GM18870 (cell line): ENCODE data around the gene PIM2.
A peak's percentile ranks its signal among the peaks of the same experiment; 100 is the strongest.

ENCODE experiments used
- ATAC-seq: cut with Tn5 transposase; IDR thresholded peaks from one replicate; pipeline ENCODE4 v1.9.1; 2021; ENCODE audit warnings: moderate library complexity; ENCODE audit not compliant: unreplicated experiment

Gene PIM2

DNA sequence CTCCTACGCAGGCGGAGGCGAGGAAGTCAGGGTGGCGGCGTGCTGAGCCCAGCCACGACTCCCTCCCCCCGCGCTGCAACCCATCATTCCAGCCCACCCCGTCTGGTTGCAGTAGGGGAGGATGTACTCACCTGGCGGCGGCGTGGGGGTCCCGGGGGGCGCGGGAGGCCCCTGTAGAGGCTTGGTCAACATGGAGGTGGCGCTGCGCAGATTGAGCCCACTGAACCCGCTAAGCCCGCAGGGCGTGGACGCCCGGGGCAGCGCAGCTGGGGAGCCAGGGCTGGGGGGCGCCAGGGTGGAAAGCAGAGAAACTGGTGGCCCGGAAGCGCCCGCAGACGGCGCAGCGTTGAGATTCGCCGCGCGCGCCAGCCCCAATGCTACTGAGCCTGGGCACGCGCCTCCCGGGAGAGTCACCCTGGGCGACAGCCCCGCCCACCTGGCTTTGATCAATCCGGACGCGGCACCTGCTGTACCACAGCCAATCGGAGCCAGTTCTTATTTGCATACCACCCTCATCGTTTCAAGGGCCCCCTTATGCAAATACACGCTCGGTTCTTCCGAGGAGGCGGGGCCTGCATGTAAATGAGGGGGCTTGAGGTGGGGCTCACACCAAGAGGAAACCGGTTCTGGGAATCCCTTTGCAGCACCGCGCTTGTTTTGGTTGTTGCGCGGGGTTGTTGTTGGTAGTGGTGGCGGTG, at the start of gene PIM2:
PIM2 (minus strand) TSS at position 382 of the 698 bp plus-strand sequence; CDS start at position 192, 190 bp downstream.
- peak; percentile 63 for ATAC-seq

DNA sequence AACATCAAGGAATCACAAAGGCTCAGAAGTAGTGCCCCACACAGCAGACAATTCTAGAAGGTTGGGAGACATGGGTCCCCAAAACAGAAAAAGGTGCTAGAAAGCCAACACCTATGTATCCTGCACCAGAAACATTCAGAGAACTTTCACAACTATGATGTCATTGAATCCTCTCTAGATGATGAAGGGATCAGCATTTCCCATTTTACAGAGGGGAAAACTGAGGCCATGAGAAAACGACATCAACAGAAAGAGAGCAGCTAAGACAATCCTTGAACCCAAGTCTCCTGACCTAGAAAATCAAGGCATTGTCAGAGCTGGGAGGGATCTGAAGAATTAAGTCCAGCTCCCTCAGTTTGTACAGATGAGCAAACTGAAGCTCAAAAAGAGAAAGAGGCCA, 49.6 kb upstream of the PIM2 start:
- ATAC-seq, result no peak

DNA sequence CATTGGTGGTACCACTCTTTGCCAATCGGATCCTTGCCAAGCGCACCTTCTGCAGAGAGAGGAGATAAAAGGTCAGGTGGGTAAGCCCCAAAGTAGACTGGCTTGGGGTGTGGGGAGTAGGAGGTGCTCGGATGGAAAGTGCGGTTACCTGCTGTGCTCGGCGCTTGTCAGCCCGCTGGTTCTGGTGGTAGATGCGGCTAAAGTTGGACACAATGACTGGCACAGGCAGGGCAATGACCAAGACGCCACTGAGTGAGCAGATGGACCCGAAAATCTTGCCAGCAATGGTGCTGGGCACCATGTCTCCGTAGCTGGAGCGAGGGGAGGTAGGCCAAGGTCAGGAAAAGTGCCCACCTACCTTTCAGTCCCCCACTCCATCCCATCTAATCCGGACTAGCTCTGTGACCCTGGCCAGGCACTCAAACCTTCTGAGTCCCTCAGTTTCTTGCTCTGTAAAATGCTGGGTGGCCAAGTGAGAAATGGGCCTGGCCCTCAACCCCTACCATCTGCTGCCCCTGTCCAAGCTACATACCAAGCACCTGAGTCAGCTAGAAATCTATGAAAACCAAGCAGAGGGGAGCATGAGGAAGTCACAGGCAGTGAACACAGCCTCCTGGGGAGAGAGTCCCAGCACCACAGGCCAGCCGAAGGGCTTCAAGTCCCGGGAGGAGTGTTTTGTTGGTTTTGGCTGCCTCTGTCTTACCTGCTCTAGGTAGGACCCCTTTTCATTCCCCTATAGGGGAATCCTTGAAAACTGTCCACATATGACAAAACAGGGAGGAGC, 48.2 kb upstream of the PIM2 start:
- no peak for ATAC-seq

DNA sequence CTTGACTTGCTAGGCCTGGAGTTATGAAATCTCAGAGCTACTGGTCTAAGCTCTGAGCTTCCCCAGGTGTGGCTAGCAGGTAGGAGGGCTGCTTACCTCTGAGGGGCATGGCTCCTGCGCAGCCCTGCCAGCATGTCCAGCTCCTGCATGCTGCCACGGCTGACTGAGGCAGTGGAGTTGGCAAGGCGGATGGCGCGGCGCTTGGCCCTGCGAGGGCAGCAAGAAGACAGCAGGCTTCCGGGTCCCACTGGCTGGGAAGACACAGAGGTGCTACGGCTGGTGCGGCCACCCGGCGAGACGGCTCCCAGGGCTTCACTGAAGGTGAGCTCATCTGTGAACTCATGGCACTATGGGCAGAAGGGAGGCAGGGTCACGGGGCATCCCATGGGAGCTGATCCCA, 47.1 kb upstream of the PIM2 start:
- ATAC-seq, result no peak

DNA sequence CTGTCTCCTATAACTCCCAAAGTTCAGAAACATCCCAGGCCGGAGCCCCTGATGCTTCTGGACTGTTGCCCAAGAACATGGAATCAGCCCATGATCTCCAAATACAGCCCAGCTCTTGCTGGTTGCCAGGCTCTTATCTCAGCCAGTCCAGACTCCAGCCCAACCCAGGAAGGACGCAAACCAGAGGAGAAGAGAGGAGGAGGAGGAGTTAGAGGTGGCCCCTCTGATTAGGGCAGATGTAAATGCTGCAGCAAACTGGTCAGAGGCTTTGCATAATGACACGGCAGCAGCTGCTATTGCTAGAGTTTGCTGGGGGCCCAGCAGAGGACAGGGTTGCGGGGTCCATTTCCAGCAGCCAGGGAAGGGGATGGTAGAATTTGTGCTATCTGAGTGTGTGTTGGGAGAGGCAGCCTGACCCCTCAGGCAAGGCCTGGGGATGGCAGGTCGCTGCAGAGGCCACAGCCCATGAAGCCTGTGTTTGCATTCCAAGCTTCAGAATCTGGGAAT, 42.8 kb upstream of the PIM2 start:
- ATAC-seq, result no peak

DNA sequence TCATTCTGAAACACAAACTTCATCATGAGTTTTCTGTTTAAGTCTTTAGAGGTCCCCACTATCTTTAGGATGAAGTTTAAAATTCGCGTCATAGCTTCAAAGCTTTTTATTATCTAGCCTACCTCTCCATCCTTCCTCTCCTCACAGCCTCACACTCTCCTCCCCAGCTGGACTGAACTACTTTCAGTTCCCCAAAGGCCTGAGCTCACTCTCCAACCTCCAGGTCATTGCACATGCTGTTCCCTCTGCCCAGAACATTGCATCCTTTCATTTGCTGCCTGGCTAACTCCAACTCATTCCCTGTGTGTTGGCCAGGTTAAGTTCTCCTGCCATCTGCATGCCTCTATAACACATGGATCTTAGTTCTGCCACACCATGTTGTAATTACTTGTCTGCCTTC, 41.5 kb upstream of the PIM2 start:
- ATAC-seq, result no peak

DNA sequence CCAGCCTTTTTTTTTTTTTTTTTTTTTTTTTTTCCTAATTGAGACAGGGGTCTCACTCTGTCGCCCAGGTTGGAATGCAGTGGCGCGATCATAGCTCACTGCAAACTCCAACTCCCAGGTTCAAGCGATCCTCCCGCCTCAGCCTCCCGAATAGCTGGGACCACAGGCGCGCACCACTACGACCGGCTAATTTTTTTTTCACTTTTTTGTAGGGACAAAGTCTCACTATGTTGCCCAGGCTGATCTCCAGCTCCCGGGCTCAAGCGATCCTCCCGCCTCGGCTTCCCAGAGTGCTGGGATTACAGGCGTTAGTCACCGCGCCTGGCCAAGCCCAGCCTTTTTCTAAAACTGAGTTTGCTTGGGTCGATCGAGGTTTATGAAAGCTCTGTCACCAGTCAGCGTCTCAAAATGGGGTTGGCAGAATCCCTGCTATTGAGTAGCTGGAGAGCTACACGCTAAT, 39.8 kb upstream of the PIM2 start:
- no peak for ATAC-seq

DNA sequence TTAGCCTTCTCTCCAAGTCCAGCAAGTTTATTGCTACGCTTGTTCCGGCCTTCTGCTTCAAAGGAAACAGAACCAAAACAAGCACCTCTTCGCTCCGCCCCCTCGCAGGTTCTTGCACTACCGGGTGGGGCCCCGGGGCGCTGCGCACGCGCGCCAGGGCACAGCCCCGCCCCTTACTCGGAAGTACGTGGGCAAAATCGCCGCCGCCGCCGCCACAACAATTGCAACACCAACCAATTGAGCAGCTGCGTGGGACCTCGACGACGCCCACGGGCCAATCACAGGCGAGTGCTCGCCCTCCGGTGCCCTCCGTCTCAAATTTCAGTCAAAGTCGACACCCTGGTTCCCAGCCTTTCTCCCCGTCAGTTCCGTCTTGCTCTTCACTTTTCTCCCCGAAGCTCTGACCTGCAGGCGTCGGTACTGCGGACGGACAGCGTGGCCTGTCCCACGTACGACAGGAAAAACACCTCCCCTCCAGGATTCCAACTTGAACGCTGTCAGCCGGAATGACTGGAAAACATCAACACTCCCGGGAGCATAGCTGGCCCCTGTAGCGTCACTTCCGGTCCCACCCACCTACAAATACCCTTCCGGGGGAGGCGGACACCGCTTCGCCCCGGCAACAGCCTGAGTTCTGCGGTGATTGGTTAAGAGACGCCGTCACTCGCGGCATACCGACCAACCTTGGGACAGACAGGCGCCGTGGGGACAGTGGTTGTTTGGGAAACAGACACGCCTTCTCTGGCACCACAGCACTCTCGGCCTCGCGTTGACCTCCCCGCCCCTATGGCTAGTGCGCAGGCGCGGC, 39.2 kb upstream of the PIM2 start:
- peak; percentile 88 for ATAC-seq

DNA sequence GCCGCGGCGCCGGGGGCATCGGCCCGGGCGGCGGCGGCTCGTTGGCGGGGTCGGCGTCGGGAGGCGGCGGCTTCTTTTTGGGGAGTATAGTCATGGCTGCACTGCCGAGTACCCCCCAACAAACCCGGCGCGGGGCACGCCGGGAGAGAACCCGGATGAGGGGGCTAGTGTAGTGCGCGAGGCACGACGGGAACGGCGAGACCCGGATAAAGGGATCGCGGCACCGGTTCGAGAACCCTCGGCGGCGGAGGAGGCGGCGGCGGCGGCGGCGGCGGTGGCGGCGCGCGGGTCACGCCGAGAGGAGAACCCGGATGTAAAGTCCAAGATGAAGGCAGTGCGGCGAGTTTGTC, 38.6 kb upstream of the PIM2 start, which contains the start of gene OTUD5:
OTUD5 (minus strand) TSS at position 131 of the 350 bp plus-strand sequence; CDS start at position 94, 37 bp downstream.
- no peak for ATAC-seq

DNA sequence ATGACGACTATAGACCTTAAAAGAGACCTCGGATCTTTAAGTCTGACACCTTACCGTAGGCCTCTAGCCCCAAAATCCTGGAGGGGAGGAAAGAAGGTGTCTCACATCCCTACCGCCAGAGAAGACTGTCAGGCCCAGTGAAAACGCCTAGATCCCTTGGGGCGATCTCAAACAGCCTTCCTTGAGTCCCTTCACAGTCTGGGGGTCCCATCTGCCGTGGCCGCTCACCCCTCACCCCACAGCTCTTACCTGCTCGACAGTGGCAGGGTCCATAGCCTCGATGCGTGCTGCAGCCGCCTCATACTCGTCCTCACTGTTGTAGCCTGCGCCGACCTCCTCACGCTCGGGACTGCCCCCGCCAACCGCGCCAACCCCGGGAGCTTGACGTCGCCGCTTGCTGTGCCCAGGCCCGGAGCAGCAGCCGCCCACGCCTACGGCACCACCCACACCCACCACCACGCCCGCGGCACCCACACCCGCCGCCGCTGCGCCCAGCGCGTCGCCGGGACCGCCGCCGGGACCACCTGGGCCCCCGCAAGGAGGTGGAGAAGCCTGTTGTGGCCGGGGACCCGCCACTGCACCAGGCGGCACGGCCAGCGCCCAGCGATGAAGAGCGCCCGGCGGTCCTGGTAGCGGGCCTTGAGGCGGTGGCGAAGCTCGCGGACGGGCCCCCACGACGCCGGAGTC, 38.0 kb upstream of the PIM2 start:
- ATAC-seq, result no peak

DNA sequence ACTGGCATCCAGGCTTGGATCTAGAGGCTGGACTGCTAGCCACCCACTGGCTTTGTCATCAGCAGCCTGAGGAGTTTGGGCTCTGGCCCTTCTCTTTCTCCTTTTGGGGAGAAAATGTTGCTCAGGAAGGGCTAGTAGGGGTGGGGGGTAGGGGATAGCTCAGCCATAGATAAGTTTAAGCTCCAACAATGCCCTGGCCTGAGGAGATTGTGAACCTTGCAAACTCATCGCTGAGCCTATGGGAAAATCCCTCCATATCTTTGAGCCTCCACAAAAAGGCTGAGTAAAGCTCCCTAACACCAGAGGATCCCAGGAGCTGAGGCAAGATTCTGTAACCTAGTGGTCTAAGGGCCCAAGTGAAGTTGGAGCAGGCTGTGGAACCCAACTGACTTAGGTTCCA, 29.8 kb upstream of the PIM2 start:
- no peak for ATAC-seq

DNA sequence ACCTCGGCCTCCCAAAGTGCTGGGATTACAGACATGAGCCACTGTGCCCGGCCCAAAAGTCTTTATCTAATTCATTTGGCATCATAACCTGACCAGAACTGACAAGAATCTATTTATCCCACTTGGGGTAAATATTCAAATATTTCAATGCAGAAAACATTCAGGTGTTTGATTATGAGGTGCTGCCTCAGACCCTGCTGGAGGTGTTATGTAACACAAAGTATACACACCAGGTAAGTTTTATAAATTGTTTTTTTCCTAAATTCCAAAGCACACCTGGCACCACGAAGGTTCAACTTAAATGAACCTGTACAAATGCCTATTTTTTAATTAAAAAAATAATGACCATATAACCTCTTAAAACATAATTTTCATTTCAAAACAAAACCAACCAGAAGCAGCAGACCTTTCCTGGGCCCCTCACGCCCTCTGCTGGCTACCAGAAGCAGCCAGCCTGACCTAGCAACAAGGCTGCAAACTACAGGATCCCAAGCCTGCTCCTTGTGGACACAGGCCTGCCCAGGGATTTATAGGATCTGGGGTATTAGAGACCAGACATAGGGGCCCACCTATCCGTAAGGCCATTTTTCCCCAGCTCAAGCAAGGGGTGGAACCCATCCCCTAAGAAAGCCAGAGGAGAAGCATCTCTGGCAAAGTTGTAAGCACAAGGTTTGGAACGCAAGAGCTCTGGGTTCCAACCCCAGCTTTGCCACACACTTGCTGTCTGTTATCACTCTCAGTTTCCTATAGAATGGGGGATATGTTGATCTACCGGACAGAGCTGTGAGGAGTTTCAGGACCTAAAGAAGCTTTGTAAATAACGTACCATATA, 26.9 kb upstream of the PIM2 start:
- ATAC-seq, result no peak

DNA sequence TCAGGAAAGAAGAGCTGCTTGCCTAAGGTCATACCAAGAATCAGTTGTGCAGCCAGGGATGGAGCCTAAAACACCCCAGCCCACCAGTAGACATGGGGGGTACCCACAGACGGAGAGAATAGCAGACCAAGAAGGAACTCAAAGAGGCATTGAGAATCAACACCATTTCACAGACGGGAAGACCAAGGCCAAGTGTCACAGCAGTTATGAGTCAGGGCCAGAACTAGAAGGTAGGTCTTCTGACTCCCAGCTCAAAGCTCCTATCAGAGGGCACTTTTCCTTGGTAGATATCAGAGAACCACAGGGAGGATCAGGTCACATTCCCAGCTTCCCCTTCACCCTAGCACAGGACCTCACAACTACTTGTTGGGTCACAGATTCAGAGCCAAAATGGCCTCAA, 24.1 kb upstream of the PIM2 start:
- ATAC-seq, result no peak

DNA sequence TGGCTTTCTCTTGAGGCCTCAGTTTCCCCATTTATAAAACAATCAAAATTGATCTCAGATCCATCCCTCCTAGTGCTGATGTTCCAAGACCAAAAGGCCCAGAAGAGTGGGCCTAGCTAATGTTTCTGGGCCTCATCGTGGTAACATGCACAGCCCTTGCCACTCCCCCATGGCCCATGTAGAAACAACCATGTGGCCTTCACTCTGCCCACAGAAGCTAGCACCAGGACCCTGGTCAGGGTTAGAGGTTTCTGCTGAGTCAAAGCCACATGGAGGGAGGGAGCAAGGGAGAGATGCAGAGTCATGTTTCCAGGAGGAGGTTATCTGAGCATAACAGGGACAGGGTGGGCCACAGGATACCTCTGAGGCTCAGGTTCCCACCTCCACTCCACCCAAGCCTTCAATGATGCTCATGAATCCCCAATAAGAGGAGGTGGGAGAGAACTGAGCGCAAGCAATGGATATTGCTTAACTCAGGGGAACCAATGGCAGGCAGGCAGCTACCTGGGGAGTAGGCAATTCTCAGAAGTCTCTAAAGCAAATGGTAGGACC, 21.7 kb upstream of the PIM2 start:
- ATAC-seq, result no peak

DNA sequence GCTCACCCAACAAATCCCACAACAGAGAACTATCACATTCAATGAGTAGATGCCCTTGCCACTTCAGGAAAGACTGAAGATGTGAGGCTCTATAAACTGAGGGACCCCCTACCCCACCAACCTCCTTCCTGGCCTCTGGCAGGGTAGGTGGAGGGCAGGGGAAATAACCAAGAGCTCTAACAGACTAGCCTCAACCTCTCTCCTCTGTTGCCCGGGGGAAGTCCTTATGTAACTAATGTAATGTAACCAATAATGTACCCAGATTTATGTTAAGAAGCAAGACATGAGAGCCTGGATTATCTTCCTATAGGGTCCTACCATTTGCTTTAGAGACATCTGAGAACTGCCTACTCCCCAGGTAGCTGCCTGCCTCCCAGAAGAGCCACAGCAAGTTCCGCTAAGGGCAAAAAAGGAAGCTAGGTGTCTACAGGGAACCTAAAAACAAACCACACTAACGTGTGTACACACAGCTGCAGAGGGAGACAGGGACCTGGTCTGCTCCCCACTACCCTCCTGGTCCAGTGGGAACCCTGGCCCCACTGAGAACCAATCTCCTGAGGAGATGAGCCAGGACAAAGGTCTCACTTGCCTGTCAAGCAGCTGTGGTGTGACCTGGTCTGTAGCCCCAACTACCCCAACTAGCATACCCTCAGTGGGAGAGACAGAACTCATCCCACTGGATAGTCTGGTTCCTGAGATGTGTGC, 20.9 kb upstream of the PIM2 start:
- no peak for ATAC-seq

DNA sequence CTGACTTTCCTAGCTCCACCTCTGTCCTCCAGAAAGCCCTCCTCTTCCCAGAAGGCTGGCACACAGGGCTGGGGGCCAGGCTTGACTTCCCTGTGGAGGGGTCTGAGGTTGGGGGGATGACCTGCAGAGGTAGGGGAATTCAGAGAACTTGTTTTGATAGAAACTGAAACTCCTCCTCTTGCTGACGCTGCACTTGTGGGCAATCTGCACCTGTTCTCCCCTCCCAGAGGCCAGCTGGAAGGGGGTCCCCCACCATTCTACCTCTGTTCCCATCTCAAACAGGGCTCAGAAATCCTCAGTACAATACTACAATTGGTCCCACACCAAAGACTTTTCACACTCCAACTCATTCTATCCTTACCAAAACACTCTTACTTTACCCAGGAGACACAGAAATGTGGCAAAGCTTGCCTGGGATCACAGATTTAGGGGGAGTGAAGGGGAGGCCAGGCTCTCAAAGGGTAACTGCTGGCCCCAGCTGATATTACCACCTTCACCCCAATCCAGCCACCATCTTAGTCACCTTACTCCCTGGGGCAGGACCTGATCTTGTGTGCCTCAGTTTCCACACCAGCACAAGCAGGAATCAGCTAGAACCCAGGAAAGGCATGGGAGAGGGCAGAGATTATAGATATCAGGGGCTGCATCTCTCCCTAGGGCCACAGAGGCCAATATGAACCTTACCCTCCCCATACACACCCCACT, 20.0 kb upstream of the PIM2 start:
- ATAC-seq, result peak; percentile 59

DNA sequence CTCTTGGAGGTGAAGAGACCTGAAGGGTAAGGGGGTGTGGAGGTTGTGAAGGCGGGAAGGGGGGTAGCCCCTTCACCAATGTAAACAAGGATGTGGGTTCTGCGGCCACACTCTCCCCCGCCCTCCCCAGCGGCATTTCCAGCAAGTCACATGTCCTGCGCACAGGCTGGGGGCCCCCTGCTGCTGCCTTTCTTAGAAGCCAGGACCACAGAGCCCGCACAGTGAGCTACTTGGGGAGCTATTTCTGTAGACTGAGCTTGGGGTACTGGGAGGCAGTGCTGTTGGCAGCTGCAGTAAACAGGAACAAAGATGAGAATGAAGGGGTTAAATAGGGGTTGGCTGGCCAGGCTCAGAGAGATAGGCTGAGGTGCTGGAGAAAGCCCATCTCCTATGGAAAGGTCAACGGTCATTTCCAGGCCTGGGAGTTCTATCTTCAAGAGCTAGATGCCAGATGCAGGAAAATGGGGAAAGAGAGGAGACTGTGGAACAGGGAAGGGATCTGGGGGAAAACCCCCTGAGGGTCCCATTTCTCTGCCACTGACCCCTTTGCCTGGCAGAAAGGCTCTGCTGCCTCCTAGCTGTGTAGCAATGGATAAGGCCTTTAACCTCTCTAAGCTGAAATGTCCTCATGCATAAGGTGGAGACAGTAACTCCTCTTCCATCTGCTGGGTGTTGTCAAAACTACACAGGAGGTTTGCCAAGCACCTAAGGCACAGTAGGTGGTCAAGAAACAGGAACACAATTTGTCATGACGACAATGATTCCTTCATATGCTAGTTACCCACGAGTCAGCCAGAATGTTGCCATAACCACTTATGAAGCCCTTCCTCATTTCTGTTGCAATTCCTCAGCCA, 18.5 kb upstream of the PIM2 start:
- peak; percentile 46 for ATAC-seq
